ENCODE data around the gene SERGEF.

- TF ChIP-seq EP300 (IDR thresholded peaks at IDR 0.05) (no peak), POLR2A (IDR thresholded peaks at IDR 0.05; ENCODE audit: low read depth) (no peak), CTCF (IDR thresholded peaks at IDR 0.05) (no peak)
These were observed 107.4 kb downstream of the SERGEF start for GRCh38 chr11:17905477-17905876.

Measured in esophagus muscularis mucosa (tissue), 4 donors.